ENCODE results near the gene CYSTM1. TPM values are rescaled to one million over a fixed set of nuclear protein-coding genes. Genes with fewer than 3 reads are reported as not detected.
A peak's percentile ranks its signal among the peaks of the same experiment; 100 is the strongest.

The CYSTM1 gene
- total RNA-seq, 2 donors from 2014 or later = 64.9 to 89.5 TPM

GRCh38 chr5:140178086-140178410, 3.1 kb downstream of the CYSTM1 start:
- no peak for TF ChIP-seq CTCF (IDR thresholded peaks at IDR 0.05)
- peak overlapping the region; percentile 56 to 59 for H3K27ac ChIP-seq
- H3K9me3 ChIP-seq = no peaks in the 10 kb centered on the region
- no peak overlapping the region for H3K4me3 ChIP-seq
- ATAC-seq (ENCODE audit: insufficient number of reproducible peaks, low FRiP score, low read depth) (no peak), DNase-seq (ENCODE audit: low spot score) (no peak)
- H3K27me3 ChIP-seq (replicated peaks; ENCODE audit: insufficient read depth) = no peaks in the 10 kb centered on the region
- peaks cover 27 to 53% of the 10 kb centered on the region in 2 donors for H3K4me1 ChIP-seq (ENCODE audit: control insufficient read depth in 1 of 2, low read depth in 2 of 2)
- no peaks in the 10 kb centered on the region for H3K36me3 ChIP-seq

GRCh38 chr5:140178482-140179116, 3.6 kb downstream of the CYSTM1 start:
- Histone ChIP-seq H3K4me1 (ENCODE audit: control insufficient read depth in 1 of 2, low read depth in 2 of 2) (peaks cover 27 to 55% of the 10 kb centered on the region in 2 donors), H3K36me3 (no peaks in the 10 kb centered on the region), H3K27ac (peak overlapping the region; percentile 56 to 59), H3K4me3 (no peak overlapping the region), H3K9me3 (no peaks in the 10 kb centered on the region), H3K27me3 (replicated peaks; ENCODE audit: insufficient read depth) (no peaks in the 10 kb centered on the region)
- no peak for ATAC-seq (ENCODE audit: insufficient number of reproducible peaks, low FRiP score, low read depth)
- no peak for TF ChIP-seq CTCF (IDR thresholded peaks at IDR 0.05)
- DNase-seq (ENCODE audit: low spot score) = no peak

- Histone ChIP-seq H3K4me1 (ENCODE audit: control insufficient read depth in 1 of 2, low read depth in 2 of 2) (peaks cover 22 to 48% of the 10 kb centered on the region in 2 donors), H3K27ac (no peak overlapping the region)
These were observed 6.1 kb downstream of the CYSTM1 start for GRCh38 chr5:140181002-140181483.

GRCh38 chr5:140181525-140181924, 6.5 kb downstream of the CYSTM1 start:
- DNase-seq (ENCODE audit: low spot score) = no peak
- no peaks in the 10 kb centered on the region for H3K36me3 ChIP-seq
- H3K4me1 ChIP-seq (ENCODE audit: control insufficient read depth in 1 of 2, low read depth in 2 of 2) = peaks cover 17 to 43% of the 10 kb centered on the region in 2 donors
- no peak overlapping the region for H3K4me3 ChIP-seq
- H3K27ac ChIP-seq = no peak overlapping the region
- no peaks in the 10 kb centered on the region for H3K9me3 ChIP-seq
- no peak for TF ChIP-seq CTCF (IDR thresholded peaks at IDR 0.05)
- no peaks in the 10 kb centered on the region for H3K27me3 ChIP-seq (replicated peaks; ENCODE audit: insufficient read depth)
- ATAC-seq (ENCODE audit: insufficient number of reproducible peaks, low FRiP score, low read depth) = no peak

More at GRCh38 chr5:140181002-140181483, 6.1 kb downstream of the CYSTM1 start:
- H3K27me3 ChIP-seq (replicated peaks; ENCODE audit: insufficient read depth) = no peaks in the 10 kb centered on the region
- H3K36me3 ChIP-seq = no peaks in the 10 kb centered on the region
- ATAC-seq (ENCODE audit: insufficient number of reproducible peaks, low FRiP score, low read depth) (no peak), DNase-seq (ENCODE audit: low spot score) (no peak)
- H3K9me3 ChIP-seq = no peaks in the 10 kb centered on the region
- TF ChIP-seq CTCF (IDR thresholded peaks at IDR 0.05) = no peak
- H3K4me3 ChIP-seq = no peak overlapping the region

GRCh38 chr5:140182075-140182711, 7.2 kb downstream of the CYSTM1 start:
- TF ChIP-seq CTCF (IDR thresholded peaks at IDR 0.05) = no peak
- H3K4me1 ChIP-seq (ENCODE audit: control insufficient read depth in 1 of 2, low read depth in 2 of 2) = peaks cover 14 to 38% of the 10 kb centered on the region in 2 donors
- no peaks in the 10 kb centered on the region for H3K9me3 ChIP-seq
- H3K27ac ChIP-seq = no peak overlapping the region
- H3K36me3 ChIP-seq = no peaks in the 10 kb centered on the region
- no peak overlapping the region for H3K4me3 ChIP-seq
- no peaks in the 10 kb centered on the region for H3K27me3 ChIP-seq (replicated peaks; ENCODE audit: insufficient read depth)
- ATAC-seq (ENCODE audit: insufficient number of reproducible peaks, low FRiP score, low read depth) (no peak), DNase-seq (ENCODE audit: low spot score) (no peak)
